ENCODE data around the gene FAM72C.
"Not testable (repeated sequence)": the region's sequence is repeated elsewhere in the genome, so short reads cannot be mapped to it uniquely, and the experiment has no call there.

FAM72C gene

DNA sequence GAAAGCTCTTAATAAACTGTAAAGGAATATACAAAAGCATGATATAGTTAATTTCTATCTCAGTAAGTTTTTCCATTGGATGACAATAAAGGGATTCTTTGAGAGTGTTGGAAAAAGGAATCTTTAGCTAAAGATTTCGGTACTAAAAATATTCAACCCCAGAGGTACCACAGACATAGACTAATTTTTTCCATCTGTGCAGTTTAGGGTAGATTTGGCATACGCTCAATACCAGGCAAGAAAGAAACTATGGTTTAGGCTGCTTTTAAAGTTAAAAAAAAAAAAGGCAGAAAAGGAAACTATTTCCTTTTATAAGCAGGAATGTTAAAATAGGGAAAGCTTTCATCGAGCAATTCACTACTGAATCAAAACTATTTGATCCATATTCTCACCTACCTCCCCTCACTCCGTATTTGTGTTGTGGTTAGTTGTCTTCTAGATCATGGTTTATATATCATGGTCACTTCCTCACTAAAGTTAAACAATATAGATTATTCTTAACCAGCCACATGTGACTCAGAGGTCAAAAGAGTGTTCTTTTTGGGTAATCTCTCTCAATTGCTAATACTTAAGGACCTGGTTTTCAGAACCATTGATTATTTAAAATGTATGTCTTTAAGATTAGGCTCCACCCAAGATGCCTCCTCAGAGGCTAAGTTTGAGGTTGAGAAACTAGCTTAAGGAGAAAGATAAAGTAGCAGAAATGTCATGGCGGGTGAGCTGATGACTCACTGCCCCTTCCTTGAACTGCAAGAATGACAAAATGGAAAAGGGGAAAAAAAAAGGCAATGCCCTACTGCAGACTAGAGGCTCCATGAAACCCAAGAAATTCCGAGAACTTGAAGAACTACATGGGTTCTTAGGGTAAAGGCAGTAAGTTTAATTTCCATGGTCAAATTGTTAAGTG is 20.0 kb downstream of the FAM72C start:
- H3K4me1 ChIP-seq (ENCODE audit: insufficient read depth, low read length); H3K36me3 ChIP-seq (ENCODE audit: insufficient read depth, low read length); H3K9ac ChIP-seq (ENCODE audit: low read depth, low read length); H3K9me3 ChIP-seq (ENCODE audit: control insufficient read depth, insufficient read depth, low read length): not testable (repeated sequence)

DNA sequence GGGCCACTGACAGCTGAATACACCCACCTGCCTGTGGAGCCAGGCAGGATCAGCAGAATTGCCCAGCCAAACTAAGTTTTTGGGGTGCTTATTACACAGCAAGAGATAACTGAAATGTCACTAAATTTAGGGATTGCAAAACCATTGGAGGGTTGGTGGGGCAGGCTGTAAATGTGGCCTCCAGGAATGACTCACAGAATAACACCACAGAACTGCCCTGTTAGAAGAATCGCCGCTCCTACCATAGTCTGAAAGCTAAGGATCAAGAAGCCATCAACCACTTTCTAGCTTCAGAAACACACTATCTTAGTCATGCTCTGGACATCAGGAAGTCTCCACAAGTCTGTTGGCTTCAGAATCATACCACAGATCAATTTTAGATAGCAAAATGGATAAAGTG is 24.0 kb downstream of the FAM72C start:
- H3K36me3 ChIP-seq (ENCODE audit: insufficient read depth, low read length); H3K4me1 ChIP-seq (ENCODE audit: insufficient read depth, low read length); H3K9me3 ChIP-seq (ENCODE audit: control insufficient read depth, insufficient read depth, low read length); H3K9ac ChIP-seq (ENCODE audit: low read depth, low read length): not testable (repeated sequence)

GRCh38 chr1:143945253-143945652 is 26.5 kb downstream of the FAM72C start:
- not testable (repeated sequence) for H3K9ac ChIP-seq (ENCODE audit: low read depth, low read length); H3K4me1 ChIP-seq (ENCODE audit: insufficient read depth, low read length); H3K36me3 ChIP-seq (ENCODE audit: insufficient read depth, low read length); H3K9me3 ChIP-seq (ENCODE audit: control insufficient read depth, insufficient read depth, low read length)

DNA sequence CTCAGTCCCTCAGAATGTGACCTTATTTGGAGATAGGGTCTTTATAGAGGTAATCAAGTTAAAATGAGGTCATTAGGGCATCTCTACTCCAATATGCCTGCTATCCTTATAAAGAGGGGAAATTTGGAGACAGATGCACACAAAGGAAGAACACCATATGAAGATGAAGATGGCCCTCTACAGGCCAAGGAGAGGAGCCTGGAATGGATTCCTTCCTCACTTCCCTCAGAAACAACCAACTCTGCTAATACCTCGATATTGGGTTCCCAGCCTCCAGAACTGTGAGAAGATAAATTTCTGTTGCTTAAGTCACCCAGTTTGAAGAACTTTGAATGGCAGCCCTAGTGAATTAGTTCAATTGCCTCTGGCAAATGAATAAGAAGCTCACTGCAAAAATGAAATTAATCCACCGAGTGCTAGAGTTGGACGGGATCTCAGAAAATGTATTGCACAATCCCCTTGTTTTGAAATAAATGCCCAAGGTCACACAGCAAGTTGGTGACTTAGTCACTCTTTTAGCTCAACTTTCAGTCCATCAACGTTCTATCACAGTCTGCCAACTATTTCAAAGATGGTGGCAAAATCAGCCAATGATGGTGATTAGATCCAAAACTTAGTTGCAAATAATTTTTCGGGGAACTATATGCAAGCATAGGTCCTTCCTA is 27.1 kb downstream of the FAM72C start:
- not testable (repeated sequence) for H3K9me3 ChIP-seq (ENCODE audit: control insufficient read depth, insufficient read depth, low read length); H3K36me3 ChIP-seq (ENCODE audit: insufficient read depth, low read length); H3K4me1 ChIP-seq (ENCODE audit: insufficient read depth, low read length); H3K9ac ChIP-seq (ENCODE audit: low read depth, low read length)

DNA sequence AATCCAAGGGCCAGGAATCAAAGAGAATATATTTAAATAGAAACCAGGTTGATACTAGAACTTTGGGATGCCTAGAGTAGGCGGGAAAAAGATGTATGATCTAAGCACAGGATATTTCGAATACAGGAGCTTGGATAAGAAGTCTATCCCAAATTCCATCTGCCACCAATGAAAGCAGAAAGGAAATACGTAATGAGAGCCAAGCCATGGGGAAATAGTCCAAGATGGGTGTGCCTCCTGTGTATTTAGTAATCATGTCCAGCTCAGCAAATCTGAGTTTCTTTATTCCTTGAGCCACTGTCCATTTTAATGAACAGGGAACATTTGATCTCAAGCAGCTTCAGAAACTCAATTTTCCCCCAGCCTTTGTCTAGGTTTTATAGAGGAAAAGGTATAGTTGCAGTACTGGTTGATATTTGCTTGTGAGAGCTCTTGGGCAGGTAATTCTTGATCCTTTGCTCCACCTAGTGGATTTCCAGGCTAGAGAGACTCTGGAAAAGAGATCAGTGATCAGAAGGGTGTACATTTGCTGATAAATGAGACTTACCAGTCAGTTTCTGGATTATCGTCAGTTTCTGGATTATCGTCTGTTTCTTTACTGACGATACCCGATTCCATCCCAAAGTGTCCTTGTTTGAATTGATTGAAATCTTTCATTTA is 28.3 kb downstream of the FAM72C start:
- H3K36me3 ChIP-seq (ENCODE audit: insufficient read depth, low read length); H3K4me1 ChIP-seq (ENCODE audit: insufficient read depth, low read length); H3K9me3 ChIP-seq (ENCODE audit: control insufficient read depth, insufficient read depth, low read length); H3K9ac ChIP-seq (ENCODE audit: low read depth, low read length): not testable (repeated sequence)

- H3K9ac ChIP-seq (ENCODE audit: low read depth, low read length); H3K36me3 ChIP-seq (ENCODE audit: insufficient read depth, low read length); H3K9me3 ChIP-seq (ENCODE audit: control insufficient read depth, insufficient read depth, low read length); H3K4me1 ChIP-seq (ENCODE audit: insufficient read depth, low read length): not testable (repeated sequence)
Observed at GRCh38 chr1:143942238-143942860, 29.4 kb downstream of the FAM72C start.

- not testable (repeated sequence) for H3K9ac ChIP-seq (ENCODE audit: low read depth, low read length); H3K4me1 ChIP-seq (ENCODE audit: insufficient read depth, low read length); H3K9me3 ChIP-seq (ENCODE audit: control insufficient read depth, insufficient read depth, low read length); H3K36me3 ChIP-seq (ENCODE audit: insufficient read depth, low read length)
Observed at GRCh38 chr1:143939666-143940065, 32.1 kb downstream of the FAM72C start.

DNA sequence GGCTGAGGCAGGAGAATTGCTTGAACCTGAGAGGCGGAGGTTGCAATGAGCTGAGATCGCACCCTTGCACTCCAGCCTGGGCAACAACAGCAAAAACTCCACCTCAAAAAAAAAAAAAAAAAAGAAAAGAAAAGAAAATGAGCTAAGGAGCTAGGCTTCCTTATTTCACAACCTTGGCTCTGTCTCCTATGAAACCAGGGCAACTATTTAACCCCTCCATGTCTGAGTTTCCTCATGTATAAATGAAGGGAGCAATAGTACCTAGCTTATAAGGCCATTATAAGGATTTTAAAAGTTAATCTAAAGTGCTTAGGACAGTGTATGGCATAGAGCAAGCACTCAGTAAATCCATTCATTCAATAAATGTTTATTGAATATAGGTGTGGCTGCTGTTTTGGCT is 32.9 kb downstream of the FAM72C start:
- H3K36me3 ChIP-seq (ENCODE audit: insufficient read depth, low read length); H3K4me1 ChIP-seq (ENCODE audit: insufficient read depth, low read length); H3K9ac ChIP-seq (ENCODE audit: low read depth, low read length); H3K9me3 ChIP-seq (ENCODE audit: control insufficient read depth, insufficient read depth, low read length): not testable (repeated sequence)

GRCh38 chr1:143936457-143937115 is 35.2 kb downstream of the FAM72C start:
- not testable (repeated sequence) for H3K36me3 ChIP-seq (ENCODE audit: insufficient read depth, low read length); H3K9me3 ChIP-seq (ENCODE audit: control insufficient read depth, insufficient read depth, low read length); H3K9ac ChIP-seq (ENCODE audit: low read depth, low read length); H3K4me1 ChIP-seq (ENCODE audit: insufficient read depth, low read length)

DNA sequence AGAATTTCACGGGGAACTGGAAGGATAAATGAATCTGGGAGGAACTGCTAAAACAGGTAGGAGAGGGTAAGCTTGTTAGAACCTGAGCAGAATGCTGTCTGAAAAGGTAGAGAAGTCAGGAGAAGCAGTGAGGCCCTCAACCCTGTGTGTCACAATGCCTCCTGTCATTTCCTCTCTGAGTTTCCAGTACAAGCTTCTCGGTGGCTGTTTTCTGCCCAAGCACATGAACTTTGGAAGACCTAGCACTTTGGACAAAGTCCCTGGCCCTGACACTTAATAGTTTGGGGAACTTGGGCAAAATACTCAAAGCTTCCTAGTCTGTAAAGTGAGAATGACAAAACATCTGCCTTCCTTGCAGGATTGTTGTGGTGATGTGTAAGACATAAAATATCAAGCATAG is 52.7 kb downstream of the FAM72C start:
- not testable (repeated sequence) for H3K9ac ChIP-seq (ENCODE audit: low read depth, low read length); H3K9me3 ChIP-seq (ENCODE audit: control insufficient read depth, insufficient read depth, low read length); H3K36me3 ChIP-seq (ENCODE audit: insufficient read depth, low read length); H3K4me1 ChIP-seq (ENCODE audit: insufficient read depth, low read length)

GRCh38 chr1:143918552-143918951 is 53.2 kb downstream of the FAM72C start:
- not testable (repeated sequence) for H3K9ac ChIP-seq (ENCODE audit: low read depth, low read length); H3K9me3 ChIP-seq (ENCODE audit: control insufficient read depth, insufficient read depth, low read length); H3K36me3 ChIP-seq (ENCODE audit: insufficient read depth, low read length); H3K4me1 ChIP-seq (ENCODE audit: insufficient read depth, low read length)

- H3K4me1 ChIP-seq (ENCODE audit: insufficient read depth, low read length); H3K9ac ChIP-seq (ENCODE audit: low read depth, low read length); H3K36me3 ChIP-seq (ENCODE audit: insufficient read depth, low read length); H3K9me3 ChIP-seq (ENCODE audit: control insufficient read depth, insufficient read depth, low read length): not testable (repeated sequence)
Observed at GRCh38 chr1:143913705-143914104, 58.1 kb downstream of the FAM72C start.
